GM19035 (cell line): Measurements from ENCODE around the gene ZNF598.

ENCODE experiments used
- ATAC-seq: cut with Tn5 transposase; IDR thresholded peaks from one replicate; pipeline ENCODE4 v1.9.1; 2021; ENCODE audit not compliant: unreplicated experiment

ZNF598 gene

GRCh38 chr16:1991948-1992703 is 17.5 kb downstream of the ZNF598 start:
- peak; percentile 46 for ATAC-seq

- no peak for ATAC-seq
Observed at GRCh38 chr16:1991588-1991947, 18.1 kb downstream of the ZNF598 start.

- no peak for ATAC-seq
Observed at GRCh38 chr16:1991135-1991551, 18.5 kb downstream of the ZNF598 start.

GRCh38 chr16:1990351-1991134 is 19.1 kb downstream of the ZNF598 start:
- ATAC-seq: no peak

- ATAC-seq: no peak
Observed at GRCh38 chr16:1990101-1990350, 19.6 kb downstream of the ZNF598 start.

GRCh38 chr16:1989209-1990100 is 20.2 kb downstream of the ZNF598 start, which contains the start of gene SYNGR3:
SYNGR3 (plus strand) TSS chr16:1989970; CDS start chr16:1990103, 133 bp downstream.
- ATAC-seq: no peak

- no peak for ATAC-seq
Observed at GRCh38 chr16:1987198-1987597, 22.4 kb downstream of the ZNF598 start.

- ATAC-seq: no peak
Observed at GRCh38 chr16:1985466-1986150, 24.0 kb downstream of the ZNF598 start.

GRCh38 chr16:1984347-1985225 is 25.0 kb downstream of the ZNF598 start:
- ATAC-seq: peak; percentile 16

- peak; percentile 86 for ATAC-seq
Observed at GRCh38 chr16:1983544-1984346, 25.9 kb downstream of the ZNF598 start, which contains the start of gene GFER. GFER (plus strand) TSS chr16:1984193; CDS start chr16:1984219, 26 bp downstream.

- ATAC-seq: no peak
Observed at GRCh38 chr16:1982991-1983543, 26.6 kb downstream of the ZNF598 start.

- ATAC-seq: no peak
Observed at GRCh38 chr16:1982013-1982433, 27.6 kb downstream of the ZNF598 start.

GRCh38 chr16:1981398-1981836 is 28.2 kb downstream of the ZNF598 start, which contains the start of gene NOXO1:
NOXO1 (minus strand) TSS chr16:1981469; CDS start chr16:1981179, 290 bp downstream.
- no peak for ATAC-seq

GRCh38 chr16:1980770-1981087 is 28.9 kb downstream of the ZNF598 start:
- ATAC-seq: no peak

- ATAC-seq: no peak
Observed at GRCh38 chr16:1980030-1980769, 29.4 kb downstream of the ZNF598 start.

GRCh38 chr16:1979271-1980029 is 30.2 kb downstream of the ZNF598 start:
- ATAC-seq: no peak

- no peak for ATAC-seq
Observed at GRCh38 chr16:1978476-1979120, 31.0 kb downstream of the ZNF598 start.
